ENCODE data around the gene TFAP2E. TPM values are rescaled to one million over a fixed set of nuclear protein-coding genes. Genes with fewer than 3 reads are reported as not detected.
A peak's percentile ranks its signal among the peaks of the same experiment; 100 is the strongest.
"Not testable (repeated sequence)": the region's sequence is repeated elsewhere in the genome, so short reads cannot be mapped to it uniquely, and the experiment has no call there.

TFAP2E gene
- total RNA-seq, 3 donors from 2014 or later, result 0.27 to 0.79 (median 0.67) TPM

- H3K4me3 ChIP-seq, result no peak overlapping the region
- TF ChIP-seq CTCF (IDR thresholded peaks at IDR 0.05), result no peak
- no peaks in the 10 kb centered on the region for H3K9me3 ChIP-seq
- peaks cover 19% of the 10 kb centered on the region for H3K4me1 ChIP-seq (ENCODE audit: low read depth)
- no peak for DNase-seq
- H3K36me3 ChIP-seq (ENCODE audit: low read depth), result no peaks in the 10 kb centered on the region
- ATAC-seq, result no peak
- intact Hi-C loops (cut with DNase I, micrococcal nuclease), result loop anchor here in 1 of 2 donors (5.0 kb wide), 1 partner anchor 142 kb away; the partner anchor contains the start of gene C1orf216
Measured at GRCh38 chr1:35575416-35575958, 2.4 kb downstream of the TFAP2E start.

GRCh38 chr1:35576061-35576765, 3.1 kb downstream of the TFAP2E start:
- no peak for TF ChIP-seq CTCF (IDR thresholded peaks at IDR 0.05)

GRCh38 chr1:35576766-35577070, 3.6 kb downstream of the TFAP2E start:
- not testable (repeated sequence) for H3K9me3 ChIP-seq; DNase-seq; H3K36me3 ChIP-seq (ENCODE audit: low read depth); H3K4me3 ChIP-seq; ATAC-seq
- intact Hi-C loops (cut with DNase I, micrococcal nuclease), result loop anchor here in 1 of 2 donors (5.0 kb wide), 1 partner anchor 141 kb away; the partner anchor contains the start of gene C1orf216
- H3K4me1 ChIP-seq (ENCODE audit: low read depth), result peaks cover 19% of the 10 kb centered on the region

More at GRCh38 chr1:35576061-35576765, 3.1 kb downstream of the TFAP2E start:
- H3K9me3 ChIP-seq, result no peaks in the 10 kb centered on the region
- H3K4me3 ChIP-seq, result no peak overlapping the region
- no peaks in the 10 kb centered on the region for H3K36me3 ChIP-seq (ENCODE audit: low read depth)
- ATAC-seq (no peak), DNase-seq (no peak)
- peaks cover 19% of the 10 kb centered on the region for H3K4me1 ChIP-seq (ENCODE audit: low read depth)
- intact Hi-C loops (cut with DNase I, micrococcal nuclease), result loop anchor here in 1 of 2 donors (5.0 kb wide), 1 partner anchor 141 kb away; the partner anchor contains the start of gene C1orf216

- Histone ChIP-seq H3K9me3 (no peaks in the 10 kb centered on the region), H3K36me3 (ENCODE audit: low read depth) (no peaks in the 10 kb centered on the region), H3K4me3 (peak overlapping the region; percentile 17), H3K4me1 (ENCODE audit: low read depth) (peaks cover 19% of the 10 kb centered on the region)
- ATAC-seq, result peak; percentile 76
- DNase-seq, result peak; percentile 51 to 85 (median 74)
- intact Hi-C loops (cut with DNase I, micrococcal nuclease), result loop anchor here in 1 of 2 donors (5.0 kb wide), 1 partner anchor 140 kb away; the partner anchor contains the start of gene C1orf216
- TF ChIP-seq CTCF (IDR thresholded peaks at IDR 0.05), result no peak
Measured at GRCh38 chr1:35577071-35577998, 4.2 kb downstream of the TFAP2E start.

GRCh38 chr1:35580949-35581388, 7.9 kb downstream of the TFAP2E start:
- Histone ChIP-seq H3K4me1 (ENCODE audit: low read depth) (peaks cover 12% of the 10 kb centered on the region), H3K36me3 (ENCODE audit: low read depth) (no peaks in the 10 kb centered on the region), H3K4me3 (no peak overlapping the region), H3K9me3 (no peaks in the 10 kb centered on the region)
- DNase-seq (no peak), ATAC-seq (no peak)
- TF ChIP-seq CTCF (IDR thresholded peaks at IDR 0.05), result no peak
- intact Hi-C loops (cut with DNase I, micrococcal nuclease), result no loop called here

GRCh38 chr1:35581621-35582020, 8.5 kb downstream of the TFAP2E start:
- ATAC-seq; intact Hi-C loops (cut with DNase I, micrococcal nuclease); H3K4me3 ChIP-seq; H3K9me3 ChIP-seq; H3K36me3 ChIP-seq (ENCODE audit: low read depth); DNase-seq: not testable (repeated sequence)
- peaks cover 12% of the 10 kb centered on the region for H3K4me1 ChIP-seq (ENCODE audit: low read depth)

Data from mucosa of descending colon (tissue), 3 donors.